ENCODE measurements around the gene DUSP8.

Gene DUSP8

DNA sequence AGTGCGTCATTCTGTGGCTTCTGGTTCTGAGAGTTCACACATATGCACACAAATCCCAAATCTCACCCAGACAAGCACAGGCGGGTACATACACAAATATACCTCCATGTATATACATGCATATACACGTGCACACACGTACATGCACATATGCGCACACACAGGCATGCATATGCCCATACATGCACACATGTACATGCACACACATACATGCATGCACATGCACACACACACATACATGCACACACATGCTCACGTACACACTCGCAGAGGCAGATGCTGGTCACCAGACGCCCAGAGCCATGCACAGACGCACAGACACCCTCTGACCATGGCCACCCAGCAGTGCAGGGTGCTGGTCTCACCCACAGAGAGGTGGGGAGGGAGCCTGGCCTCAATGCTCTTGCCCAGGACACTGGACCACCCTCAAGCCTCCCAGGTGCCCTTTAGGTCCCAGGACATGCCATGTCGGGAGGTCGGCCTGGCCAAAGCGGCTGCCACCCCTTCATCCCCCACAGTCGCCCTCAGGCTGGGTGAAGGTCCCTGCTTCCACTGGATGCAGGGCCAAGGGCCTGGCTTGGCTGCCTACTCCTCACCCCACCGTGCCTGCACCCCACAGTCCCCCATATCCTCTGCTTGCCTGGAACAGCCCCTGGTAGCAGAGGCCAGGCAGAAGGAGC, 9.5 kb downstream of the DUSP8 start:
- DNase-seq (ENCODE audit: low read depth), result no peak

DNA sequence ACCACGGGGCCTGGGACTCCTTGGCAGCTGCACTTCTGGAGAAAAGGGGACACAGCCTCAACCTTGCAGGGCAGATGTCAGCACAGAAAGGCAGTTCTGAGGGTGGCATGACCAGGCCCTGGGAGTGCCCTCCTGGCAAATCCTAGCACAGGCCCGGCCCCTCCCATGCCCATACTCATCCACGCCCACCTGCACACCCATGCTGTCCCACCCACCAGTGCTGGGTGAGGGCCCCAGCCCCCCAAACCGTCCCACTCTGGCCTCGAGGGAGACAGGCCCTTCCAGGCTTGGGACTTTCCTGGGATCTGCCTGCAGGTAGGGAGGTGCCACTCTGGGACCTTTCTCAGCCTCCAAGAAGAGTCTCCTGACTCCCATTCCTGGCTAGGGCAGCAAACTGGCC, 10.1 kb downstream of the DUSP8 start:
- TF ChIP-seq, protein P1, sequence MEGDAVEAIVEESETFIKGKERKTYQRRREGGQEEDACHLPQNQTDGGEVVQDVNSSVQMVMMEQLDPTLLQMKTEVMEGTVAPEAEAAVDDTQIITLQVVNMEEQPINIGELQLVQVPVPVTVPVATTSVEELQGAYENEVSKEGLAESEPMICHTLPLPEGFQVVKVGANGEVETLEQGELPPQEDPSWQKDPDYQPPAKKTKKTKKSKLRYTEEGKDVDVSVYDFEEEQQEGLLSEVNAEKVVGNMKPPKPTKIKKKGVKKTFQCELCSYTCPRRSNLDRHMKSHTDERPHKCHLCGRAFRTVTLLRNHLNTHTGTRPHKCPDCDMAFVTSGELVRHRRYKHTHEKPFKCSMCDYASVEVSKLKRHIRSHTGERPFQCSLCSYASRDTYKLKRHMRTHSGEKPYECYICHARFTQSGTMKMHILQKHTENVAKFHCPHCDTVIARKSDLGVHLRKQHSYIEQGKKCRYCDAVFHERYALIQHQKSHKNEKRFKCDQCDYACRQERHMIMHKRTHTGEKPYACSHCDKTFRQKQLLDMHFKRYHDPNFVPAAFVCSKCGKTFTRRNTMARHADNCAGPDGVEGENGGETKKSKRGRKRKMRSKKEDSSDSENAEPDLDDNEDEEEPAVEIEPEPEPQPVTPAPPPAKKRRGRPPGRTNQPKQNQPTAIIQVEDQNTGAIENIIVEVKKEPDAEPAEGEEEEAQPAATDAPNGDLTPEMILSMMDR (IDR thresholded peaks at IDR 0.05; ENCODE audit: insufficient read depth, low read depth, low read length, missing control alignments), result no peak

More for the DNA sequence above, 9.5 kb downstream of the DUSP8 start:
- no peak overlapping the region for H3K4me3 ChIP-seq (ENCODE audit: low read length)
- TF ChIP-seq, protein P1 (IDR thresholded peaks at IDR 0.05; ENCODE audit: insufficient read depth, low read depth, low read length, missing control alignments), result no peak

DNA sequence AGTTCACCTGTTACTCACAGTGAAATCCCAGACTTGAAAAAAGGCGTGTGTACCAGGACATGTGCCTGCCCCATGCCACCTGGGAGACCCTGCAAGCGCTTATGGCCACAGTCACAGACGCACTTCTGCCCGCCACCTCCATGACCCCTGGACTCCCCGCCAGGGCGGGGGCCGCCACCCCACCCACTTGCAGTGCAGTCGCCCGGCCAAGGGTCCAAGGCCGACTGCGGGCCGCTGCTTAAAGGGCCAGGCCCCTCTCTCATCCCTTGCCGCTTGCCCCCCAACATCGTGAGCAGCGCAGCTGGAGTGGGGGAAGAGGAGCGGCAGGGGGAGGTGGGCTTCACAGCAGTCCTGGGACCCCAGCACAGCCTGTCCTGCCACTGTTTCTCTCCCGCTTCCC, 10.8 kb downstream of the DUSP8 start:
- no peak overlapping the region for H3K4me3 ChIP-seq (ENCODE audit: low read length)
- TF ChIP-seq, protein P1 (IDR thresholded peaks at IDR 0.05; ENCODE audit: insufficient read depth, low read depth, low read length, missing control alignments), result no peak
- no peak for DNase-seq (ENCODE audit: low read depth)

More for the DNA sequence above, 10.1 kb downstream of the DUSP8 start:
- H3K4me3 ChIP-seq (ENCODE audit: low read length), result no peak overlapping the region
- DNase-seq (ENCODE audit: low read depth), result no peak

DNA sequence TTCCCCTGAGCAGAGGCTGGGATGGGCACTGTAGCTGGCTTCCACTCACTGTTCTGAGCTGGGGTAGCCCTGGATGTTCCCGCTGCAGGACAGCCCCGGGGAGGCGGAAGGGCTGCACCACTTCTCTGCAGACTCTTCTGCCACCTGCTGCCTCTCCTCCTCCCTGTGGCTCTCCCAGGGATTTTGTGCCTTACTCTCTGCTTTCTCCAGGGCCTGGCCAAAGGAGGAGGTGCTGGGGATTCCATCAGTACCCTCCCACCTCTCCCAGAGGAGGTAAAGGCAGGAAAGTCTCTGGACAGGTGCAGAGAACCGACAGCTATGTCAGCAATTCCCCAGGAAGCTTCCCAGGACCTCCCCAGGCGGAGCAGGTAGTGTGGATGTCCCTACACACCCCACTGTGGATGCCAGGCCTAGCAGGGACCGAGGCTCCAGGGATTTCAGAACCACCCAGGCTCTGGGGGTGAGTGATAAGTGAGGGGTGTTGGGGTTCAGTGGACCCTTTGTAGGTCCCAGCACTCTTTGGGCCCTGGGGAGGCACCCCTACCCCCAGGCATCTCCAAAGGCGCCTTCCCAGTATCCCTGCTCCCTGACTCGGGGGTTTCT, 11.3 kb downstream of the DUSP8 start:
- no peak for DNase-seq (ENCODE audit: low read depth)
- TF ChIP-seq, protein P1 (IDR thresholded peaks at IDR 0.05; ENCODE audit: insufficient read depth, low read depth, low read length, missing control alignments), result no peak
- no peak overlapping the region for H3K4me3 ChIP-seq (ENCODE audit: low read length)

DNA sequence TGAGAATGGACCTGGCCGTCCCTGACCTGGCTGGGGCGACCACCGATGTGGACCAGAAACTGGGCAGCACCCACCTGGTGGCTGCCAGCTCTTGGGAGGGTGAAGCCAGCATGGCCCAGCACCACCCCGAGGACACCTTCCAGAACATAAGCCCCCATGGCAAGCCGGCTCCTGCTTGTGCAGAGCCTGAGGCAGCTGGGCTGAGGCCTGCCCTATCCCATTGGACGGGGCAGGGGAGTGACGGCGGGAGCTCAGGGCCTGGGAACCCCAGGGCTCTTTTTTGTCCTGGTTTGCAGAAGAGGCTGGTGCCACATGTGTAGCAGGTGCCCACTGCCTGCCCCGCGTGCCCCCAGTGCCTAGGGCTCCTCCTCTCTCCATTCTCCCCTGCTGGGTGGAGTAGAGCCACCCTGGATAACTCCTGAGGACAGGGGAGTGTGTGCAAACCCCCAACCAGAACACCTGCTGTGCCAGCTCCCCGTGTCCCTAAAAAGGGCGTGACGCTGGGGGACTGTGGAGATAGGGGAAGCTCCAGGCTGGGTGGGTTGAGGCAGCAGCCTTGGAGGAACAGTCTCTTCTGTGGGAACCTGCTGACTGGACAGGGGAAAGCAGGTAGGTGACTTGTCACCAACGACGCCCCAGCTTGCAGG, 11.9 kb downstream of the DUSP8 start:
- no peak for DNase-seq (ENCODE audit: low read depth)
- no peak overlapping the region for H3K4me3 ChIP-seq (ENCODE audit: low read length)
- TF ChIP-seq, protein P1 (IDR thresholded peaks at IDR 0.05; ENCODE audit: insufficient read depth, low read depth, low read length, missing control alignments), result no peak

DNA sequence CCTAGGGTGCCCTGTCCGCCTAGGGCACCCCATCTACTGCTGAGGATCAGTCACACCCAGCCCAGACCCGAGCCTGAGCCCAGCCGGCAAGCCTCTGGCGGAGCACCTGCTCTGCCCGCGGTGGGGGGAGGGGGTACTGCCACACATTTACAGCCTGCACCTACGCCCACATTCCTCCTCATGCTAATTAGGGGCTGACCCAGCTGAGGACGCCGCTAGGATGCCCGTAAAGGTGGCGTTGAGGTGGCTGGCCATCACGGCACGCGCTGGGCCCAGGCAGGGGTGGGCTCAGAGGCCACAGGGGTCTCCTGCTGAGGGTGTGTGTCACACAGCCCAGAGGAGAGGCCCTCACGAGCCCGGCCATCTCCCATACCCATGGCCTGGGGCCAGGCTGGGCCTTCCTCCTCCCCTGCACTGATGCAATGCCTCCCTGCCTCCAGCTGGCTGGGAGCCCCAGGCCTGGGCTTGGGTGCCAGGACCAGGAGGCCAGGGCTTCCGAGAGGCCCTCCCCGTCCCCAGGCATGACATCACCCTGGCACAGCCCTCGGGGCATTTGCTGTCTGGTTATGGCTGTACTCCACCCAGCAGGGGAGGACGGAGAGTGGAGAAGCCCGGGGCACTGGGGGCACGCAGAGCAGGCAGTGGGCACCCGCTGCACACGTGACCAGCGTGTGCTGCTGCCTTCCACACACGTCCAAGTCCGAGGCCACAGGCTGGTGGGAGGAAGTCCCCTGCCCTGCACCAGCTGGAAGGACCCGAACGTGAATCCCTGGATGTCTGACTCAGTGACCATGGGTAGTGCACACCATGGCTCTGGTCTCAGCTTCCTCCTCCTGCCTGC, 12.7 kb downstream of the DUSP8 start:
- H3K4me3 ChIP-seq (ENCODE audit: low read length), result no peak overlapping the region
- peak; percentile 61 for DNase-seq (ENCODE audit: low read depth)
- TF ChIP-seq, protein P1 (IDR thresholded peaks at IDR 0.05; ENCODE audit: insufficient read depth, low read depth, low read length, missing control alignments), result no peak

Measured in epithelial cell of esophagus (primary cell).